ENCODE results near the gene UGT1A8.
"Not testable (repeated sequence)": the region's sequence is repeated elsewhere in the genome, so short reads cannot be mapped to it uniquely, and the experiment has no call there.

The UGT1A8 gene

DNA sequence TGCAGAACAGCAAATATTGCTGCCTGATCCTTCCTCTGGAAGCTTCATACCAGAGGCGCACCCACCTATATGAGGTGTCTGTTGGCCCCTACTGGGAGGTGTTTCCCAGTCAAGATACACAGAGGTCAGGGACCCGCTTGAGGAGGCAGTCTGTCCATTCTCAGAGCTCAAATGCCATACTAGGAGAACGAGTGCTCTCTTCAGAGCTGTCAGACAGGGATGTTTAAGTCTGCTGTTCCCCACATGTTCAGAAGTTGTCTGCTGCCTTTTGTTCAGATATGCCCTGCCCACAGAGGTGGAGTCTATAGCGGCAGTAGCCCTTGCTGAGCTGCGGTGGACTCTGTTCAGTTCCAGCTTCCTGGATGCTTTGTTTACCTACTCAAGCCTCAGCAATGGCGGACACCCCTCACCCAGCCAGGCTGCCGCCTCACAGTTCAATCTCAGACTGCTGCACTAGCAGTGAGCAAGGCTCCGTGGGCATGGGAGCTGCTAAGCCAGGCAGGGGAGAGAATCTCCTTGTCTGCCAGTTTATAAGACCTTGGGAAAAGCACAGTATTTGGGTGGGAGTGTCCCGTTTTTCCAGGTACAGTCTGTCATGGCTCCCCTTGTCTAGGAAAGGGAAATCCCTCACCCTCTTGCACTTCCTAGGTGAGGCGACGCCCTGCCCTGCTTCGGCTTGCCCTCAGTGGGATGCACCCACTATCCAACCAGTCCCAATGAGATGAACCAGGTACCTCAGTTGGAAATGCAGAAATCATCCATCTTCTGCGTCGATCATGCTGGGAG is 119.6 kb downstream of the UGT1A8 start:
- DNase-seq: not testable (repeated sequence)

- no peak for DNase-seq
Observed at GRCh38 chr2:233740870-233741269, 123.4 kb downstream of the UGT1A8 start.

- DNase-seq: no peak
Observed at GRCh38 chr2:233743464-233744259, 126.2 kb downstream of the UGT1A8 start.

DNA sequence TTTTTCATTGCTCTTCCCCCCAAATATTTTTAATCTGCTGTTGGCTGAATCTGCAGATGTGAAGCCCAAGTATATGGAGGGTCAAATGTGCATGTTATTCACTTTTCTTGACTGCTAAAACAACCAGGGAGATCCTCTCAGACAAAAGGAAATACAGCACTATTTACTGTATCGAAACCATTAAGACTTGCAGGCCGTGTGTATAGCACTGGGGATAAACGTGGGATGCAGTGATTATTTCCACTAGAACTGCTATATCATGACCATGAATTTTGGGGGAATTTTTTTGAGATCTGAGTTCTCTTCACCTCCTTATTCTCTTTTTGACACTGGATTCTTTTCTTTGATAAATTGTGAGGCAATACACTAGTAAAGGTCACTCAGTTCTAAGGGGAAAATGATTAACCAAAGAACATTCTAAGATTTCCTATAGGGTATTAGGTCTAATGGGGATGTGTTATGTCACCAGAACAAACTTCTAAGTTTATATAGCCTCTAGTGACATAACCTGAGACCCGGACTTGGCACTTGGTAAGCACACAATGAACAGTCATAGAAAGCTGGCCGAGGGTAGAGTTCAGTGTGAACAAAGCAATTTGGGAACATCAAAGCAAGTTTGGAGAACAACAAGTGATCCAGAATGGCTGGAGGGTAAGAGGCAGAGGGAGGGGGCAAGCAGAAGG is 127.8 kb downstream of the UGT1A8 start:
- no peak for DNase-seq

- DNase-seq: not testable (repeated sequence)
Observed at GRCh38 chr2:233745838-233746237, 128.4 kb downstream of the UGT1A8 start.

DNA sequence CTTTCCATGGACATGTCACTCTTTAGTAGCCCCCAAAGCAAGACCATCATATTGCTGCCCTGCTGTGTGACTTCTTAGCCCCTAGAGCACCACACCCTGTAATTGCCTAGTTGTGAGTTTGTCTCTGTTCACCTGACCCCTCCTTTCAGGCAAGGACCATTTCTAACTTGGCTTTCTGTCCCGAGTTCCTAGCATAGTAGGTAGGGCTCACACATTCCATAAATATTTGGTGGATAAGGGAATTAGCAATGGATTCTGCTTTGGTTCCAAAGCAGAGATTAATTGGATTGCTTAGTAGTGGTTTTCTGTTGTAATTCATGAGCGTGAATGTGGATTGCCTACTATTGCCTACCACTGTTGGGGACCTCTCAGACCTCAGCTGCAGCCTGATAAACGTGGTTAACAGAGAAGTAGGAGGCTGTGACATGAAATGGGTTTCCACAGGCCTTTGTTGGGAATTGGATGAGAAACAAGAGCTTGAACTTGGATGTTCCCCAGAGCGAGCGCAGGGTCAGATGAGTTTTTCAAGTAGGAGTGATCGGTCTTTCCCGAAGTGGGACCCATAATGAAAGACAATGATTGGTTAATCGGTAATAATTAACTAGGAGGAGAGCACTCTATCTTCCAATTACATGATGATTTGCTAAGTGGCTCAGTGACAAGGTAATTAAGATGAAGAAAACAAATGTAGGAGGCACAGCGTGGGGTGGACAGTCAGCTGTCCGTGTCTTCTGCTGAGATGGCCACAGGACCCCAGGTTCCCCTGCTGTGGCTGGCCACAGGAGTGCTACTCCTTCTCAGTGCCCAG is 129.2 kb downstream of the UGT1A8 start:
- DNase-seq: no peak

- no peak for DNase-seq
Observed at GRCh38 chr2:233747283-233747544, 129.8 kb downstream of the UGT1A8 start.

- DNase-seq: not testable (repeated sequence)
Observed at GRCh38 chr2:233750689-233751088, 133.3 kb downstream of the UGT1A8 start.

DNA sequence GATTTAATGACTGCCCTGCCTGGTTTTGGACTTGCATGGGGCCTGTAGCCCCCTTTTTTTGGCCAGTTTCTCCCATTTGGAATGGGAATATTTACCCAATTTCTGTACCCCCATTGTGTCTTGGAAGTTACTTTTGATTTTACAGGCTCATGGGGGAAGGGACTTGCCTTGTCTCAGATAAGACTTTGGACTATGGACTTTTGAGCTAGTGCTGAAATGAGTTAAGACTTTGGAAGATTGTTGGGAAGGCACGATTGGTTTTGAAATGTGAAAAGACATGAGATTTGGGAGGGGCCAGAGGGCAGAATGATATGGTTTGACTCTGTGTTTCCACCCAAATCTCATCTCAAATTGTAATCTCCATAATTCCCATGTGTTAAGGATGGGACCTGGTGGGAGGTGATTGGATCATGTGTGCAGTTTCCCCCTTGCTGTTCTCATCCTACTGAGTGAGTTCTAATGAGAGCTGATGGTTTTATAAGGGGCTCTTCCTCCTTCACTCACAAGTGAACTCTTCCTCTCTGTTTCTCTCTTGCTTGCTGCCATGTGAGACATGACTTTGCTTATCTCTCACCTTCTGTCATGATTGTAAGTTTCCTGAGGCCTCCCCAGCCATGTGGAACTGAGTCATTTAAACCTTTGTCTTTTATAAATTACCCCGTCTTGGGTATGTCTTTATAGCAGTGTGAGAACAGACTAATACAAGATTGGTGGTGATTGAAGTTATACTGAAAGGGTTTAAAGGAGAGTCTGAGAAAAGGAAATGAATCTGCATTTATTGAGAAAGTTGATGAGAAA is 134.0 kb downstream of the UGT1A8 start:
- DNase-seq: not testable (repeated sequence)

DNA sequence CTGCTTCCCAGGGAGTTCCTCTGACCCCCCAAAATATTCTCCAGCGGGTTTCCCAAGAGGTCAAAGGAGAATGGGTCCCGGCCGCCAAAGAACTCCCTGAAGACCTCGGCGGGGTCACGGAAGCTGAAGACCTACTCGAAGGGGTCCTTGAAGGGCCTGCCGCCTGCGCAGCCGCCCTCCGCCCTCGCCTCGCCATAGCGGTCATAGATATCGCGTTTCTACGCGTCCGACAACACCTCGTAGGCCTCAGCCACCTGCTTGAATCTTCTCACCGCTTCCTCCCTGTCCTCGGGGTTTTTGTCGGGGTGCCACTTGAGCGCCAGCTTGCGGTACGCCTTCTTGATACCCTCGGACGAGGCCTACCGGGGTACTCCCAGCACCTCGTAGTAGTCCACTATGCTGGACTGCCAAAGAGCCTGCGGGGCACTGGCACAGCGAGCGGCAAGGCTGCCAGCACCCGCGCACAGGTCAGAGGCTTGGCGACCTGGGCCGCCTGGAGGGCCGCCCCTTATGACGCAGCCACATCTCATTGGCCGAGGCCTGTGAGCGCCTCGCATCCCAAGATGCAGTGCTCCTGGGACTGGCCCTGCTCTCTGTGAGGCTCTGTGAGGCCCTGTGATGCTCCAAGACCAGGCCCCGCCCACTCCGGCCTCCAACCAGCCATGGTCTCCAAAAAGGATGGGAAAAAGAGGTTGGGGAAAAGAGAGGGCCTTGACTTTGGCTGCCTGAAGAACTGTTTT is 137.6 kb downstream of the UGT1A8 start:
- DNase-seq: no peak

DNA sequence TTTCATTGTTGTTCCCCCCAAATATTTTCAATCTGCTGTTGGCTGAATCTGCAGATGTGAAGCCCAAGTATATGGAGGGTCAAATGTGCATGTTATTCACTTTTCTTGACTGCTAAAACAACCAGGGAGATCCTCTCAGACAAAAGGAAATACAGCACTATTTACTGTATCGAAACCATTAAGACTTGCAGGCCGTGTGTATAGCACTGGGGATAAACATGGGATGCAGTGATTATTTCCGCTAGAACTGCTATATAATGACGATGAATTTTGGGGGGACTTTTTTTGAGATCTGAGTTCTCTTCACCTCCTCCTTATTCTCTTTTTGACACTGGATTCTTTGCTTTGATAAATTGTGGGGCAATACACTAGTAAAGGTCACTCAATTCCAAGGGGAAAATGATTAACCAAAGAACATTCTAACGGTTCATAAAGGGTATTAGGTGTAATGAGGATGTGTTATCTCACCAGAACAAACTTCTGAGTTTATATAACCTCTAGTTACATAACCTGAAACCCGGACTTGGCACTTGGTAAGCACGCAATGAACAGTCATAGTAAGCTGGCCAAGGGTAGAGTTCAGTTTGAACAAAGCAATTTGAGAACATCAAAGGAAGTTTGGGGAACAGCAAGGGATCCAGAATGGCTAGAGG is 139.1 kb downstream of the UGT1A8 start:
- DNase-seq: no peak

DNA sequence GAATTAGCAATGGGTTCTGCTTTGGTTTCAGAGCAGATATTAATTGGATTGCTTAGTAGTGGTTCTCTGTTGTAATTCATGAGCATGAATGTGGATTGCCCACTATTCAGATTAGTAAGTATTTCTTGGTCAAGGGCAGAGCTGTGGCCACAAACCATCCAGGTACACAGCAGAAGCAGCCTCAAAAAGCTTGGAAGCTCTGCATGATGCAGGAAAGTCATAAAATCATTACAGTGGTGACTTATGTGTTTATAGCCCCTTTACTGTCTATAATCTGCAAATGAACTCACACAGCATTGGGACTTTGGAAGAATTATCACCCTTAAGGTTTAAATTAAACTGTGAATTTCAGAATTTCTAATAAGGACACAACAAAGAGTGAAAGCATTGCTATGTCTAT is 140.7 kb downstream of the UGT1A8 start:
- DNase-seq: no peak

- DNase-seq: no peak
Observed at GRCh38 chr2:233758849-233759248, 141.4 kb downstream of the UGT1A8 start.

GRCh38 chr2:233760043-233760442 is 142.6 kb downstream of the UGT1A8 start, which contains the start of gene UGT1A1:
TSS of gene UGT1A1 (plus strand) at chr2:233760270. CDS start at chr2:233760288, 18 bp downstream.
- no peak for DNase-seq

- no peak for DNase-seq
Observed at GRCh38 chr2:233761040-233761769, 143.8 kb downstream of the UGT1A8 start.

DNA sequence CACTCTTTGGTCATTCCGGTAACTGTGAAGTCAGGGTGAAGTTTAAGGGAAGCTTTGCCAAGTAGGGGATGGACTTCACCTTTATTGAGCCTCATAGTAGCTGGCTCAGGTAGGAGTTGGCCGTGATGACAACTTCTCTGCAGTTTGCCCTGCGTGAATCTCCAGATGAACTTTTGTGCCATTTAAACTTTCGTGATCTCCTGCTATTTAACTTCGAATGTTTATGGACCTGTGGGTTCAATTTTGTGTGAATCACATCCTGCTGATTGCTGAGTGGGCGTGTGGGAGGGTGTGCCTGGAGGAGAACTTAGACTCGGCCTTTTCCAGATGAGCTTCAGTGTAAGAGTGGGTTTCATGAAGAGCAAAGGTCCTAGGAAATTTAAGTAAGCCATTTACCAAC is 146.8 kb downstream of the UGT1A8 start:
- DNase-seq: no peak

DNA sequence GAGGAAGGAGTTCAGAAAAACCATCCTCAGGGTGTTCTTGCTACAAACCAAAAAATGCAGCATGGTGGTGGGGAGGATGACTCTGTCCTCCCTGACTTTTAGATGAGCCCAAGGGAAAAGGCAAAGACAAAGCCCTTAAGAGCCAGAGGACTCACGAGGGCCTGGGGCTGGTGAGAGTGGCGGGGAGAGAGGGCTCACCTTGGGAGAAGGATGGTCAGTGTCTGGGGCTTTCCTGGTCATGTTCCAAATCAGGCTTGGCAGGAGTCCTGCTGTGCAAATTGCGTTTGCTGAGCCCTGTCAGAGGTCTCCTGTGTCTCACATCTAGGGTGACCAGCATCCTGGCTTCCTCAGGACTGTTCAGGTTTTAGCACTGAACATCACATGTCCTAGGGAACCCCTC is 147.3 kb downstream of the UGT1A8 start:
- DNase-seq: no peak

GRCh38 chr2:233766416-233766815 is 149.0 kb downstream of the UGT1A8 start:
- DNase-seq: no peak

GRCh38 chr2:233768076-233768475 is 150.6 kb downstream of the UGT1A8 start:
- no peak for DNase-seq

GRCh38 chr2:233769260-233769659 is 151.8 kb downstream of the UGT1A8 start:
- no peak for DNase-seq

Data from NCI-H2029 (cell line).